ENCODE measurements around the gene P2RX5.
"Not testable (repeated sequence)": the region's sequence is repeated elsewhere in the genome, so short reads cannot be mapped to it uniquely, and the experiment has no call there.

P2RX5 gene

GRCh38 chr17:3695723-3696411 is at the start of gene P2RX5:
TSS of gene P2RX5 (minus strand) at chr17:3696155. CDS start at chr17:3696005, 150 bp downstream.
- in situ Hi-C loops (cut with MboI; ENCODE audit: low sequenced_read_pairs), result no loop called here

GRCh38 chr17:3745071-3745470 is 49.1 kb upstream of the P2RX5 start:
- in situ Hi-C loops (cut with MboI; ENCODE audit: low sequenced_read_pairs), result no loop called here

- in situ Hi-C loops (cut with MboI; ENCODE audit: low sequenced_read_pairs), result no loop called here
These were observed 48.1 kb upstream of the P2RX5 start for GRCh38 chr17:3744014-3744413.

GRCh38 chr17:3740611-3741073 is 44.7 kb upstream of the P2RX5 start:
- in situ Hi-C loops (cut with MboI; ENCODE audit: low sequenced_read_pairs), result no loop called here

- in situ Hi-C loops (cut with MboI; ENCODE audit: low sequenced_read_pairs), result no loop called here
These were observed 43.6 kb upstream of the P2RX5 start for GRCh38 chr17:3739422-3740124.

GRCh38 chr17:3738562-3739295 is 42.8 kb upstream of the P2RX5 start:
- in situ Hi-C loops (cut with MboI; ENCODE audit: low sequenced_read_pairs), result no loop called here

GRCh38 chr17:3735515-3735914 is 39.6 kb upstream of the P2RX5 start:
- in situ Hi-C loops (cut with MboI; ENCODE audit: low sequenced_read_pairs), result no loop called here

- in situ Hi-C loops (cut with MboI; ENCODE audit: low sequenced_read_pairs), result not testable (repeated sequence)
These were observed 38.9 kb upstream of the P2RX5 start for GRCh38 chr17:3734911-3735276.

GRCh38 chr17:3732210-3732621 is 36.3 kb upstream of the P2RX5 start:
- in situ Hi-C loops (cut with MboI; ENCODE audit: low sequenced_read_pairs), result no loop called here

- in situ Hi-C loops (cut with MboI; ENCODE audit: low sequenced_read_pairs), result no loop called here
These were observed 35.0 kb upstream of the P2RX5 start for GRCh38 chr17:3730881-3731429.

- in situ Hi-C loops (cut with MboI; ENCODE audit: low sequenced_read_pairs), result no loop called here
These were observed 33.9 kb upstream of the P2RX5 start for GRCh38 chr17:3729881-3730280.

GRCh38 chr17:3728099-3728498 is 32.1 kb upstream of the P2RX5 start:
- in situ Hi-C loops (cut with MboI; ENCODE audit: low sequenced_read_pairs), result not testable (repeated sequence)

GRCh38 chr17:3727041-3727440 is 31.1 kb upstream of the P2RX5 start:
- in situ Hi-C loops (cut with MboI; ENCODE audit: low sequenced_read_pairs), result no loop called here

- in situ Hi-C loops (cut with MboI; ENCODE audit: low sequenced_read_pairs), result no loop called here
These were observed 28.6 kb upstream of the P2RX5 start for GRCh38 chr17:3724378-3725077.

- in situ Hi-C loops (cut with MboI; ENCODE audit: low sequenced_read_pairs), result no loop called here
These were observed 27.8 kb upstream of the P2RX5 start, which contains the start of gene HASPIN for GRCh38 chr17:3723556-3724377. TSS of gene HASPIN (plus strand) at chr17:3723903. CDS start at chr17:3723936, 33 bp downstream.

GRCh38 chr17:3723188-3723555 is 27.2 kb upstream of the P2RX5 start:
- in situ Hi-C loops (cut with MboI; ENCODE audit: low sequenced_read_pairs), result no loop called here

GRCh38 chr17:3722716-3723115 is 26.8 kb upstream of the P2RX5 start:
- in situ Hi-C loops (cut with MboI; ENCODE audit: low sequenced_read_pairs), result no loop called here

GRCh38 chr17:3719265-3719664 is 23.3 kb upstream of the P2RX5 start:
- in situ Hi-C loops (cut with MboI; ENCODE audit: low sequenced_read_pairs), result no loop called here

GRCh38 chr17:3718201-3718600 is 22.2 kb upstream of the P2RX5 start:
- in situ Hi-C loops (cut with MboI; ENCODE audit: low sequenced_read_pairs), result no loop called here

- in situ Hi-C loops (cut with MboI; ENCODE audit: low sequenced_read_pairs), result no loop called here
These were observed 19.3 kb upstream of the P2RX5 start for GRCh38 chr17:3715296-3715695.

Data from hTERT RPE-1 (cell line).